Parathyroid adenoma (tissue), 2 donors: ENCODE measurements around the gene LYPD8.

Experiments
- H2AFZ ChIP-seq: fragments of 300-600 bp; sonication (generic); one replicate; pipeline ENCODE4 v1.7.0; 2017; ENCODE audit warnings: antibody characterized with exemption, mild to moderate bottlenecking
- H3K27ac ChIP-seq: fragments of 300-600 bp; sonication (generic); one replicate; pipeline ENCODE4 v1.7.0; 2017
- H3K27me3 ChIP-seq: fragments of 300-600 bp; sonication (generic); one replicate; pipeline ENCODE4 v1.7.0; 2017; ENCODE audit warnings: low read length; ENCODE audit not compliant: control insufficient read depth, insufficient read depth
- H3K36me3 ChIP-seq: fragments of 300-600 bp; sonication (generic); one replicate; pipeline ENCODE4 v1.7.0; 2017; ENCODE audit warnings: low read length; ENCODE audit not compliant: control insufficient read depth, insufficient read depth
- H3K4me1 ChIP-seq: fragments of 300-600 bp; sonication (generic); one replicate; pipeline ENCODE4 v1.7.0; 2017; ENCODE audit warnings: control low read depth
- H3K4me2 ChIP-seq: fragments of 300-600 bp; sonication (generic); one replicate; pipeline ENCODE4 v1.7.0; 2017; ENCODE audit warnings: low read length
- H3K4me3 ChIP-seq: fragments of 300-600 bp; sonication (generic); one replicate; pipeline ENCODE4 v1.7.0; 2017; ENCODE audit warnings: low read depth, low read length
- H3K79me2 ChIP-seq: fragments of 300-600 bp; sonication (generic); one replicate; pipeline ENCODE4 v1.7.0; 2017; ENCODE audit warnings: control low read depth
- H3K9ac ChIP-seq: fragments of 300-600 bp; sonication (generic); one replicate; pipeline ENCODE4 v1.7.0; 2017; ENCODE audit warnings: mild to moderate bottlenecking
- H3K9me3 ChIP-seq: fragments of 300-600 bp; sonication (generic); one replicate; pipeline ENCODE4 v1.7.0; 2017; ENCODE audit warnings: low read length; ENCODE audit not compliant: control insufficient read depth
- TF ChIP-seq, protein P1 (sequence below): fragments of 300-600 bp; sonication (generic); IDR thresholded peaks from one replicate; pipeline ENCODE4 v1.7.0; 2017; ENCODE audit warnings: antibody characterized with exemption, mild to moderate bottlenecking
- donor health status: primary hyperparathyroidism.

The LYPD8 gene

DNA sequence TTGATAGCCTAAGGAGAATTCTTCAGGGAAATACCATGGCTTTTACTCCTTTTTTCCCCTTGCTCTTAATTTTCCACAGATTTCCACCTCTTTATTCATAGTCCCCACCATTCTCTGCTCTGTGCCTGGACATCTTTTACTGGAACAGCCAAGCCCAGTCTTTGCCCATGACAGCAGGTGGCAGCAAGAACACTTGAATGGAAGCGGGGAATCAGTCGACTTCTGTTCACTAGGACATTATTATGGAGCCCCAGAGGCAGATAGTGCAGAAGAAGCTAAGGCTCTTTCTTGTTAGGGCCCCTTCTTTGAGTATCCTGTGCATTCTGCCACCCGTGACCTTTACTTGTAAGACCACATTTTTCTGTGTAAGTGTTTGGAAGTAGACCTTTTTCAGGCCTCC, 59.3 kb downstream of the LYPD8 start:
- TF ChIP-seq, protein P1, sequence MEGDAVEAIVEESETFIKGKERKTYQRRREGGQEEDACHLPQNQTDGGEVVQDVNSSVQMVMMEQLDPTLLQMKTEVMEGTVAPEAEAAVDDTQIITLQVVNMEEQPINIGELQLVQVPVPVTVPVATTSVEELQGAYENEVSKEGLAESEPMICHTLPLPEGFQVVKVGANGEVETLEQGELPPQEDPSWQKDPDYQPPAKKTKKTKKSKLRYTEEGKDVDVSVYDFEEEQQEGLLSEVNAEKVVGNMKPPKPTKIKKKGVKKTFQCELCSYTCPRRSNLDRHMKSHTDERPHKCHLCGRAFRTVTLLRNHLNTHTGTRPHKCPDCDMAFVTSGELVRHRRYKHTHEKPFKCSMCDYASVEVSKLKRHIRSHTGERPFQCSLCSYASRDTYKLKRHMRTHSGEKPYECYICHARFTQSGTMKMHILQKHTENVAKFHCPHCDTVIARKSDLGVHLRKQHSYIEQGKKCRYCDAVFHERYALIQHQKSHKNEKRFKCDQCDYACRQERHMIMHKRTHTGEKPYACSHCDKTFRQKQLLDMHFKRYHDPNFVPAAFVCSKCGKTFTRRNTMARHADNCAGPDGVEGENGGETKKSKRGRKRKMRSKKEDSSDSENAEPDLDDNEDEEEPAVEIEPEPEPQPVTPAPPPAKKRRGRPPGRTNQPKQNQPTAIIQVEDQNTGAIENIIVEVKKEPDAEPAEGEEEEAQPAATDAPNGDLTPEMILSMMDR, result no peak
- Histone ChIP-seq H3K27ac (no peak overlapping the region), H3K4me2 (no peak overlapping the region), H3K9ac (no peak overlapping the region), H3K79me2 (no peaks in the 10 kb centered on the region), H3K4me3 (no peak overlapping the region), H3K36me3 (no peaks in the 10 kb centered on the region), H3K4me1 (no peaks in the 10 kb centered on the region), H2AFZ (no peak overlapping the region), H3K9me3 (no peaks in the 10 kb centered on the region), H3K27me3 (no peaks in the 10 kb centered on the region)

DNA sequence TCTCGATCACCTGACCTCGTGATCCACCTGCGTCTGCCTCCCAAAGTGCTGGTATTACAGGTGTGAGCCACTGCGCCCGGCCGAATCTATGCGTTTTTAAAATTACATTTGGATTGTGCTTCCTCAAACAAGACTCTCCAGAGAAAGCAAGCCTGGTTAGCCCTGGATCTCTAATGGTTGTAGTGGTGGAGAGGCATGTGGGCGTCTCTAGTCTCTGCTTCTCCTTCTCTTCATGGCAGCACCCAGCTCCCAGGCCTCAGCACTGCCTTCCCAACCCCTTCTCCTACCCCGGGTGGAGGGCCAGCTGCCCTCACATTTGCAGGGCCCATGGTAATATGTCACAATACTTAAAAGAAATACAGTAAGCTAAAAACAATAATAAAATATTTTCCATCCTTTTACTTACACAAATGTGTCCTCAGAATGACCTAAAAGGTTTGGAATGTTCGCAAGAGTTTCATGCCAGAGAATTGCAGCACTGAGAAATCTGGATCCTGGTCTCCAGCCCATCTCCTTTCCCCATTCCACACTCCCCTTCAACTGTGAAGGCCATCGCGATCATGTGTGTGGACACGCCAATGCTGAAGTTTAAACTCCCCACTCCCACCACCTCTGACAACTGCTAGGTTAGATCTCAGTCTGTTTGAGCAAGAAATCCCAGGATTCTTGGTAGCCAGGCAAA, 60.0 kb downstream of the LYPD8 start:
- H3K27ac ChIP-seq, result no peak overlapping the region
- TF ChIP-seq, protein P1, result no peak
- no peaks in the 10 kb centered on the region for H3K4me1 ChIP-seq
- no peak overlapping the region for H2AFZ ChIP-seq
- H3K27me3 ChIP-seq, result no peaks in the 10 kb centered on the region
- H3K79me2 ChIP-seq, result no peaks in the 10 kb centered on the region
- H3K9ac ChIP-seq, result no peak overlapping the region
- H3K9me3 ChIP-seq, result no peaks in the 10 kb centered on the region
- H3K4me3 ChIP-seq, result no peak overlapping the region
- H3K36me3 ChIP-seq, result no peaks in the 10 kb centered on the region
- H3K4me2 ChIP-seq, result no peak overlapping the region

DNA sequence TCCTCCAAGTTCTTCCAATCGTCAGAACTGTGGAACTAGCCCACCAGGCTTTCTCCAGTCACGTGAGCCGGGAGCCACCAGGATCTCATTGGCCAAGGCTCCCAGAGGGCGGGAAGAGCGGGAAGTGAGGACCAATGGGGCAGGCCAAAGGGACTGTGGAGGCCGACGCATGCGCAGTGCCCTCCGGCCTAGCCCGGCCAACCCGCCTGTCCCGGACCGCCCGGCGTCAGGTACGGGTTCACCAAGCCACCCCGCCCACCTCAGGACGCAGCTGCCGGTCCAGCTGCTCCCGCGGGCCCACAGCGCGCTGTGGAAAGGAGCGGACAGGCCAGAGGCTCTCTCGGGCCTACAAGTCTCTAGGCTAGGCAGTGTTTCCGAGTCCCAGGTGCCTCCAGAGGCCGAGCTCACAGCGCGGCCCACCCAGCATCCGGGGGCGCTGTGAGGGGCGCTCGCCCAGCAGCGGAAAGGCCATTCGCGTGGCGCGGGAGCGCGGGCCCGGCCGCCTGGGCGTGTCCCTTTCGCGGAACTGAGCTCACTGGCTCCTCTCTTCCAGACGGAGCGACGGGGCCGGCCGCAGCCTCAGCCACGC, 63.9 kb downstream of the LYPD8 start:
- Histone ChIP-seq H3K79me2 (no peaks in the 10 kb centered on the region), H3K9ac (no peak overlapping the region), H3K4me2 (no peak overlapping the region), H2AFZ (no peak overlapping the region), H3K4me1 (no peaks in the 10 kb centered on the region), H3K9me3 (no peaks in the 10 kb centered on the region), H3K36me3 (no peaks in the 10 kb centered on the region), H3K27ac (no peak overlapping the region), H3K4me3 (no peak overlapping the region), H3K27me3 (no peaks in the 10 kb centered on the region)
- TF ChIP-seq, protein P1, result no peak
